ENCODE measurements around the gene ALPL. TPM values are rescaled to one million over a fixed set of nuclear protein-coding genes. Genes with fewer than 3 reads are reported as not detected.

ALPL gene
- total and polyA plus RNA-seq, 10 of the 15 experiments (the other 5 are each of a cell fraction or from before 2014, with no cell fraction given): 0.07 to 0.59 (median 0.31) TPM; not detected in 2

DNA sequence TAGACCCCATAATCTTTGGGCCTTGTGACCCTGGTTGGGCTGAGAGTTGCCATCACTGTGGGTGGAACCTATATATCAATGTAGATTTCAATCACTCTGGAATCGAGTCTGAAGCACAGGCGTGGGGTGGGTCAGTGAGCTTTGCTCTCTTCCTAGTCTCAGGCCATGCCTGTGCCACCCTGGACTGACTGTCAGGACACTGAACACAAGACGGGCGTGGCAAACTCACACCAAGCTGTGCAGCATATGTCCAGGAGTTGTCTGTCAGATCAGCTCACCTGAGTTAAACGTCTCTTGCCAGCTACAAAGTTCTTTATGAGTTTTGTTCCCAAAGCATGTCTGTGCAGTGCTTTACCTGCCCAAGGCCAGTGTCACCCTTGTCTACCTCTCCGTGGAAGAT is 30.9 kb upstream of the ALPL start:
- ChIA-PET POLR2A (no interaction called here), SMC1A (ENCODE audit: uncharacterized antibody, unreplicated experiment) (no interaction called here), RAD21 (ENCODE audit: unreplicated experiment) (interaction anchor here (0.6 to 0.8 kb wide), 2 partner anchors 170 to 278 kb away, joined by 3 read pairs; no protein-coding TSS in a partner anchor), CTCF (interaction anchor here (1.3 kb wide), 1 partner anchor 208 kb away, joined by 4 read pairs; no protein-coding TSS in a partner anchor)
- BruUV-seq (replicated peaks): no TSS peak
- 40% methylated on average over 6 of the region's 6 CpGs for WGBS (ENCODE audit: insufficient coverage, insufficient replicate concordance, low lambda C conversion rate, missing lambda C conversion rate)
- no peak overlapping the region for H3K9ac ChIP-seq (ENCODE audit: control insufficient read depth, insufficient read depth, low read length)
- intact Hi-C loops (cut with micrococcal nuclease; ENCODE audit: unreplicated experiment) (no loop called here), in situ Hi-C loops (cut with MboI) (no loop called here)
- no peaks in the 10 kb centered on the region for H3K9me3 ChIP-seq (replicated peaks; ENCODE audit: control insufficient read depth, insufficient read depth, low read length)
- no peak overlapping the region for H3K4me3 ChIP-seq
- 0 out of 4 replicates have a peak, but pooled peaks cover 0 to 3% of the 10 kb centered on the region in 2 experiments for H3K27me3 ChIP-seq (replicated peaks in 1 of 2; ENCODE audit: control insufficient read depth in 2 of 2, insufficient read depth in 2 of 2, low read length in 1 of 2)
- no peaks in the 10 kb centered on the region for H3K79me2 ChIP-seq (ENCODE audit: control insufficient read depth, insufficient read depth, low read length)
- no peaks in the 10 kb centered on the region for H4K20me1 ChIP-seq (ENCODE audit: control insufficient read depth, insufficient read depth)
- H3K4me2 ChIP-seq (ENCODE audit: control insufficient read depth, insufficient read depth): no peak overlapping the region
- no peak for DNase-seq (ENCODE audit: low read depth, low spot score)
- no peak overlapping the region for H2AFZ ChIP-seq (ENCODE audit: control insufficient read depth, low read depth, low read length)
- no peaks in the 10 kb centered on the region for H3K4me1 ChIP-seq (ENCODE audit: control insufficient read depth, insufficient read depth, low read length)
- no peak for FAIRE-seq
- no peak for ATAC-seq
- TF ChIP-seq, protein P1, sequence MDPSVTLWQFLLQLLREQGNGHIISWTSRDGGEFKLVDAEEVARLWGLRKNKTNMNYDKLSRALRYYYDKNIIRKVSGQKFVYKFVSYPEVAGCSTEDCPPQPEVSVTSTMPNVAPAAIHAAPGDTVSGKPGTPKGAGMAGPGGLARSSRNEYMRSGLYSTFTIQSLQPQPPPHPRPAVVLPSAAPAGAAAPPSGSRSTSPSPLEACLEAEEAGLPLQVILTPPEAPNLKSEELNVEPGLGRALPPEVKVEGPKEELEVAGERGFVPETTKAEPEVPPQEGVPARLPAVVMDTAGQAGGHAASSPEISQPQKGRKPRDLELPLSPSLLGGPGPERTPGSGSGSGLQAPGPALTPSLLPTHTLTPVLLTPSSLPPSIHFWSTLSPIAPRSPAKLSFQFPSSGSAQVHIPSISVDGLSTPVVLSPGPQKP (IDR thresholded peaks at IDR 0.05; ENCODE audit: low read depth, low read length): no peak
- no peak for TF ChIP-seq MXI1 (IDR thresholded peaks at IDR 0.05; ENCODE audit: low read depth, low read length)
- TF ChIP-seq, protein P2, sequence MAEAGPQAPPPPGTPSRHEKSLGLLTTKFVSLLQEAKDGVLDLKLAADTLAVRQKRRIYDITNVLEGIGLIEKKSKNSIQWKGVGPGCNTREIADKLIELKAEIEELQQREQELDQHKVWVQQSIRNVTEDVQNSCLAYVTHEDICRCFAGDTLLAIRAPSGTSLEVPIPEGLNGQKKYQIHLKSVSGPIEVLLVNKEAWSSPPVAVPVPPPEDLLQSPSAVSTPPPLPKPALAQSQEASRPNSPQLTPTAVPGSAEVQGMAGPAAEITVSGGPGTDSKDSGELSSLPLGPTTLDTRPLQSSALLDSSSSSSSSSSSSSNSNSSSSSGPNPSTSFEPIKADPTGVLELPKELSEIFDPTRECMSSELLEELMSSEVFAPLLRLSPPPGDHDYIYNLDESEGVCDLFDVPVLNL (IDR thresholded peaks at IDR 0.05; ENCODE audit: low read depth, low read length): no peak
- no peak for TF ChIP-seq TARDBP (IDR thresholded peaks at IDR 0.05; ENCODE audit: borderline replicate concordance)
- TF ChIP-seq, protein P3, sequence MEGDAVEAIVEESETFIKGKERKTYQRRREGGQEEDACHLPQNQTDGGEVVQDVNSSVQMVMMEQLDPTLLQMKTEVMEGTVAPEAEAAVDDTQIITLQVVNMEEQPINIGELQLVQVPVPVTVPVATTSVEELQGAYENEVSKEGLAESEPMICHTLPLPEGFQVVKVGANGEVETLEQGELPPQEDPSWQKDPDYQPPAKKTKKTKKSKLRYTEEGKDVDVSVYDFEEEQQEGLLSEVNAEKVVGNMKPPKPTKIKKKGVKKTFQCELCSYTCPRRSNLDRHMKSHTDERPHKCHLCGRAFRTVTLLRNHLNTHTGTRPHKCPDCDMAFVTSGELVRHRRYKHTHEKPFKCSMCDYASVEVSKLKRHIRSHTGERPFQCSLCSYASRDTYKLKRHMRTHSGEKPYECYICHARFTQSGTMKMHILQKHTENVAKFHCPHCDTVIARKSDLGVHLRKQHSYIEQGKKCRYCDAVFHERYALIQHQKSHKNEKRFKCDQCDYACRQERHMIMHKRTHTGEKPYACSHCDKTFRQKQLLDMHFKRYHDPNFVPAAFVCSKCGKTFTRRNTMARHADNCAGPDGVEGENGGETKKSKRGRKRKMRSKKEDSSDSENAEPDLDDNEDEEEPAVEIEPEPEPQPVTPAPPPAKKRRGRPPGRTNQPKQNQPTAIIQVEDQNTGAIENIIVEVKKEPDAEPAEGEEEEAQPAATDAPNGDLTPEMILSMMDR (IDR thresholded peaks at IDR 0.05 in 2 of 3, conservative IDR thresholded peaks at IDR 0.05 in 1 of 3; ENCODE audit: control insufficient read depth in 2 of 3, extremely low read depth in 1 of 3, insufficient read depth in 1 of 3, low read depth in 3 of 3, low read length in 3 of 3): no peak
- TF ChIP-seq POU2F2 (IDR thresholded peaks at IDR 0.05; ENCODE audit: borderline replicate concordance, low read depth, low read length): no peak
- TF ChIP-seq, protein P4, sequence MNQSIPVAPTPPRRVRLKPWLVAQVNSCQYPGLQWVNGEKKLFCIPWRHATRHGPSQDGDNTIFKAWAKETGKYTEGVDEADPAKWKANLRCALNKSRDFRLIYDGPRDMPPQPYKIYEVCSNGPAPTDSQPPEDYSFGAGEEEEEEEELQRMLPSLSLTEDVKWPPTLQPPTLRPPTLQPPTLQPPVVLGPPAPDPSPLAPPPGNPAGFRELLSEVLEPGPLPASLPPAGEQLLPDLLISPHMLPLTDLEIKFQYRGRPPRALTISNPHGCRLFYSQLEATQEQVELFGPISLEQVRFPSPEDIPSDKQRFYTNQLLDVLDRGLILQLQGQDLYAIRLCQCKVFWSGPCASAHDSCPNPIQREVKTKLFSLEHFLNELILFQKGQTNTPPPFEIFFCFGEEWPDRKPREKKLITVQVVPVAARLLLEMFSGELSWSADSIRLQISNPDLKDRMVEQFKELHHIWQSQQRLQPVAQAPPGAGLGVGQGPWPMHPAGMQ (IDR thresholded peaks at IDR 0.05; ENCODE audit: borderline replicate concordance): no peak
- no peak for TF ChIP-seq MEF2A (IDR thresholded peaks at IDR 0.05; ENCODE audit: insufficient read depth, low read depth, low read length)
- TF ChIP-seq BACH1 (IDR thresholded peaks at IDR 0.05; ENCODE audit: borderline replicate concordance): no peak
- TF ChIP-seq, protein P5, sequence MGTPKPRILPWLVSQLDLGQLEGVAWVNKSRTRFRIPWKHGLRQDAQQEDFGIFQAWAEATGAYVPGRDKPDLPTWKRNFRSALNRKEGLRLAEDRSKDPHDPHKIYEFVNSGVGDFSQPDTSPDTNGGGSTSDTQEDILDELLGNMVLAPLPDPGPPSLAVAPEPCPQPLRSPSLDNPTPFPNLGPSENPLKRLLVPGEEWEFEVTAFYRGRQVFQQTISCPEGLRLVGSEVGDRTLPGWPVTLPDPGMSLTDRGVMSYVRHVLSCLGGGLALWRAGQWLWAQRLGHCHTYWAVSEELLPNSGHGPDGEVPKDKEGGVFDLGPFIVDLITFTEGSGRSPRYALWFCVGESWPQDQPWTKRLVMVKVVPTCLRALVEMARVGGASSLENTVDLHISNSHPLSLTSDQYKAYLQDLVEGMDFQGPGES (IDR thresholded peaks at IDR 0.05): no peak
- no peak for TF ChIP-seq YY1 (IDR thresholded peaks at IDR 0.05; ENCODE audit: low read depth, low read length)
- TF ChIP-seq SUZ12 (IDR thresholded peaks at IDR 0.05; ENCODE audit: unreplicated experiment): no peak
- TF ChIP-seq YBX1 (IDR thresholded peaks at IDR 0.05): no peak
- TF ChIP-seq ZSCAN29 (IDR thresholded peaks at IDR 0.05): no peak
- no peak for TF ChIP-seq SPI1 (IDR thresholded peaks at IDR 0.05; ENCODE audit: borderline replicate concordance, insufficient read depth, low read depth, low read length)
- no peak for TF ChIP-seq RBBP5 (conservative IDR thresholded peaks at IDR 0.05)
- no peak for TF ChIP-seq POLR2A (IDR thresholded peaks at IDR 0.05; ENCODE audit: low read depth, low read length)
- TF ChIP-seq, protein P6, sequence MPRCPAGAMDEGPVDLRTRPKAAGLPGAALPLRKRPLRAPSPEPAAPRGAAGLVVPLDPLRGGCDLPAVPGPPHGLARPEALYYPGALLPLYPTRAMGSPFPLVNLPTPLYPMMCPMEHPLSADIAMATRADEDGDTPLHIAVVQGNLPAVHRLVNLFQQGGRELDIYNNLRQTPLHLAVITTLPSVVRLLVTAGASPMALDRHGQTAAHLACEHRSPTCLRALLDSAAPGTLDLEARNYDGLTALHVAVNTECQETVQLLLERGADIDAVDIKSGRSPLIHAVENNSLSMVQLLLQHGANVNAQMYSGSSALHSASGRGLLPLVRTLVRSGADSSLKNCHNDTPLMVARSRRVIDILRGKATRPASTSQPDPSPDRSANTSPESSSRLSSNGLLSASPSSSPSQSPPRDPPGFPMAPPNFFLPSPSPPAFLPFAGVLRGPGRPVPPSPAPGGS (IDR thresholded peaks at IDR 0.05; ENCODE audit: borderline replicate concordance, insufficient read depth, low read depth, low read length, poor library complexity, severe bottlenecking): no peak
- no peak overlapping the region for H3K27ac ChIP-seq (ENCODE audit: control insufficient read depth, insufficient read depth)
- no peaks in the 10 kb centered on the region for H3K36me3 ChIP-seq (ENCODE audit: control insufficient read depth in 2 of 2, insufficient read depth in 2 of 2, low read length in 1 of 2)

Data from GM12878 (cell line).